GM11168 (cell line): ENCODE measurements around the gene LRFN2.

Experiments
- in situ Hi-C: fragments of 300-500 bp; cut with MboI; formaldehyde crosslinking; loops from one replicate; pipeline ENCODE4 v1.12.0; 2022; ENCODE audit warnings: low sequenced_read_pairs; ENCODE audit not compliant: unreplicated experiment

The LRFN2 gene

GRCh38 chr6:40342723-40343122 is 244.4 kb downstream of the LRFN2 start:
- in situ Hi-C loops, result no loop called here

- in situ Hi-C loops, result no loop called here
These were observed 245.4 kb downstream of the LRFN2 start for GRCh38 chr6:40341726-40342125.
